Endothelial cell of coronary artery (primary cell): ENCODE results near the gene S100A7. TPM values are rescaled to one million over a fixed set of nuclear protein-coding genes. Genes with fewer than 3 reads are reported as not detected.

Experiments used
- total RNA-seq: library from RNA; depleted of rRNA; stranded (reverse); fragments of >200 nt; gene quantifications from 2 replicates; pipeline ENCODE4 v1.2.3, GENCODE V29; 2014

Gene S100A7
- not detected in 2 replicates for total RNA-seq

DNA sequence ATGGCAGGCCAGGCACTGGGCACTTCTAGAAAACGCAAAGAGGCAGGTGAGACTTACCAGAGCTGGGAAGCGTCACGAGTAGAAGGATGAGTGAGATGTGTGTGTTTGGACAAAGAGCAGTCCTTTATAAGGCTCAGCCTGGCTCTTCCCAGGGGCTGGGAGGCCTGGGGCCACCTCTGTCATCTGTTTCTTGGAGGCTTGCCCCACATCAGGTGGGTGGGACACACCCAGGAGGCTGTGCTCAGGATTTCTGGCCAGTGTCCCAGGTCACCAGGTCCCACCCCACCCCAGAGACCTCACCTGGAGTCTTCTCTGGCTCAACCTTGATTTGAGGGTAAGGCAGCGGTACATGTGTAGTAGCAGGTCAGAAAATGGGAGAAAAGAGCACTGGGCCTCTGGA is at the start of gene S100A7:
Gene S100A7, minus strand, starts transcription at position 101 of the 400 bp plus-strand sequence. CDS start 1,638 bp downstream, outside the sequence.

DNA sequence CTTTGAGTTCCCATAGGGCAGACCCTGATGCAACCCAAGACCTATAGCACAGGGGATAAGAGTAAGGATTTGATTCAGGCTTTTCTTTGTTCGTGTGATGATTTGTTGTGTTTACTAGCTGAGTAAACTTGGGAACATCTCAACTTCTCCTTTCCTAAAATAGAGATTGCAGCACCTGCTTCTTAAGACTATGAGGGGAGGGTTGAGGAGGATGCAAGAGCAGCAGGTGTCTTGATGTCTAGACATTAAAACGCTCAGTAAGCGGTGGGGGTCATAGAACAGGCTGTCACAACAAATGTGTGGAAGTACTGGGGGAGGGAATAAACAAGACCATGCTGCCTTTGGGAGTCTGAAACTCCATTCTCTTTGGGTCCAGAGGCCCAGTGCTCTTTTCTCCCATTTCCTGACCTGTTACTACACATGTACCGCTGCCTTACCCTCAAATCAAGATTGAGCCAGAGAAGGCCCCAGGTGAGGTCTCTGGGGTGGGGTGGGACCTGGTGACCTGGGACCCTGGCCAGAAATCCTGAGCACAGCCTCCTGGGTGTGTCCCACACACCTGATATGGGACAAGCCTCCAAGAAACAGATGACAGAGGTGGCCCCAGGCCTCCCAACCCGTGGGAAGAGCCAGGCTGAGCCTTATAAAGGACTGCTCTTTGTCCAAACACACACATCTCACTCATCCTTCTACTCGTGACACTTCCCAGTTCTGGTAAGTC is 44.4 kb downstream of the S100A7 start, which contains the start of gene S100A7A:
Gene S100A7A, plus strand, starts transcription at position 671 of the 721 bp plus-strand sequence. CDS start 1,563 bp downstream, outside the sequence.

Other genes with a start within 250 kb of the S100A7 start
- gene PRR9, start 243.1 kb downstream of the S100A7 start, total RNA-seq = not detected in 2 replicates
- not detected in 2 replicates for gene LORICRIN, start 201.0 kb downstream of the S100A7 start, total RNA-seq
- gene PGLYRP3, start 147.7 kb downstream of the S100A7 start, total RNA-seq = not detected in 2 replicates
- gene PGLYRP4, start 111.8 kb downstream of the S100A7 start, total RNA-seq = not detected in 2 replicates
- gene S100A9, start 102.8 kb downstream of the S100A7 start, total RNA-seq = 0.18 and 0.19 TPM in 2 replicates
- gene S100A12, start 85.0 kb downstream of the S100A7 start, total RNA-seq = not detected in 2 replicates
- gene S100A8, start 69.6 kb downstream of the S100A7 start, total RNA-seq = not detected in 2 replicates
- not detected in 2 replicates for gene S100A7A, start 44.1 kb downstream of the S100A7 start, total RNA-seq
- 1,061 and 1,806 TPM in 2 replicates for gene S100A6, start 75.3 kb upstream of the S100A7 start, total RNA-seq
- gene S100A5, start 80.3 kb upstream of the S100A7 start, total RNA-seq = not detected in 2 replicates
- 1.1 and 7.8 TPM in 2 replicates for gene S100A4, start 85.2 kb upstream of the S100A7 start, total RNA-seq
- 1.3 and 3.2 TPM in 2 replicates for gene S100A3, start 88.6 kb upstream of the S100A7 start, total RNA-seq
- gene S100A2, start 105.2 kb upstream of the S100A7 start, total RNA-seq = 1.9 and 3.8 TPM in 2 replicates
- gene S100A16, start 152.5 kb upstream of the S100A7 start, total RNA-seq = 328 and 379 TPM in 2 replicates
- gene S100A14, start 155.7 kb upstream of the S100A7 start, total RNA-seq = not detected in 2 replicates
- gene S100A13, start 166.9 kb upstream of the S100A7 start, total RNA-seq = 101 and 216 TPM in 2 replicates
- gene S100A1, start 167.8 kb upstream of the S100A7 start, total RNA-seq = not detected in 2 replicates
- 26.5 and 37.1 TPM in 2 replicates for gene CHTOP, start 173.4 kb upstream of the S100A7 start, total RNA-seq
- 39.4 and 48.3 TPM in 2 replicates for gene SNAPIN, start 198.1 kb upstream of the S100A7 start, total RNA-seq
- gene ILF2, start 210.3 kb upstream of the S100A7 start, total RNA-seq = 203 and 278 TPM in 2 replicates
- 4.7 and 12.0 TPM in 2 replicates for gene NPR1, start 218.0 kb upstream of the S100A7 start, total RNA-seq